Kasumi-1 (cell line): ENCODE measurements around the gene CARMIL3.
"Not testable (repeated sequence)": the region's sequence is repeated elsewhere in the genome, so short reads cannot be mapped to it uniquely, and the experiment has no call there.

ENCODE experiments used
- DNase-seq, 2 experiments: peaks; one replicate each; lab custom pipeline; 2025; lab: John Stamatoyannopoulos, UW

CARMIL3 gene

DNA sequence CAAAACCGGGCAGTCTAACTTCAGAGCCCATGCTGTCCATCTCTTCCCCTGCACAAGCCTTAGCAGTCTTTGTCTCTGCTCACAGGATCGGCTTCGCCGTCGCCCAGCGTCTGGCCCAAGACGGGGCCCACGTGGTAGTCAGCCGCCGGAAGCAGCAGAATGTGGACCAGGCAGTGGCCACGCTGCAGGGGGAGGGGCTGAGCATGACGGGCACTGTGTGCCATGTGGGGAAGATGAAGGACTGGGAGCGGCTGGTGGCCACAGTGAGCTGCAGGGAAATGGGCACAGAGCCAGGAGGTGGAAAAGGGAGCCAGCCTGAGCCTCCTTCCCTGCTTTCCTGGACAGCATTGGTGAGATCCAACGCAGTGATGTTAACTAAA is 14.2 kb upstream of the CARMIL3 start:
- no peak for DNase-seq

DNA sequence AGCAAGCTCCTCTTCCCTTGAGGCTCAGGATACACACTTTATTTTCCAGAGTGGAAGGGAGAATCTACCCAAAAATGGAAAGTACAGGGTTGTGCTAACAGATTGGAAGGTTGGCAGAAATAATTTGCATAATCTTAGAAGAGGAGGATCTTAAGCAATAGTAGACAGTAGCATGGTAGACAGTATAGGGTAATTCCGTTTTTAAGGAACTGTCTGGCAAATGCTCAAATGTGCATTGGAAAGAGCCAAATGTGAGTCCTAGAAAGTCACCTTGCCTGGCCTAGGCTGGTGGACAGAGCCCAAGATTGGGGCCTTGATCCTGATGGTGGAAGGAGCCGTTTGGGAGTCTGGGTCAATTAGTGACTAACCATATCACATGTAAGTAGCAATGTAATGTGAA is 13.1 kb upstream of the CARMIL3 start:
- no peak for DNase-seq

DNA sequence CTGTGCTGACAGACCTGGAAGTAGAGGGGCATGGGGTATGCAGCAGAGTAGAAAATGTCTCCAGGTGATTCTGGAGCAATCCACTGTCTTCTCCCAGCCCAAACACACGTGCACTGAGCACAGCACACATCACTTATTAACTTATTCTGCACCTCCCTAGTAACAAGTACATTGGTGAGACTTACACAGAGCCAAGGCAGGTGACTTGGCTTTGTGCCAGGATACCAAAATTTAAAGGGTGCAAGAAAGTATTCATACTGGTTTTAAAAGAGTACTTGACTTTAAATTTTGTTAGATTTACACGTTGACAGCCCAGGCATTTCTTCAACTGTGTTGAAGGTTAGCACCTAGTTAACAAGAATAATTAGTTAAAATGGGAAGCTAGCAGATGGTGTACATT is 11.1 kb upstream of the CARMIL3 start:
- no peak for DNase-seq

DNA sequence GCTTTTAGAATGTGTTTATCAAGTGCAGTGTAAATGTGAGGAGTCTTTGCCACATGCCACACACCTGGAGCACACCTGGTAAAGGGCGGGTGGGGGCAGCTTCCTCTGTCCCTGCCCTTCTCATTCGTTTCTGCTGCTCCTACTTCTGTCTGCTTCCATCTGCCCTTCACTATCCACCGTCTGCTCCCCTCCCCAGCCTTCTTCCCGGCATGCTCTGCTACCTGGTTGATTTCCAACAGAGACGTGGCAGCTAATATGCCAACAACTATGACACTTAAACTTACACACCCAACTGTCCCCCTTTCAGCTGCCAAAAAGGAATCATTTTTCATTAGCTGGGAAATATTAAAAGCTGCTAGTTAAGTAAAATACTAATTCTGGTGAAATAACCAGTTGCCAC is 9.1 kb upstream of the CARMIL3 start:
- no peak for DNase-seq

DNA sequence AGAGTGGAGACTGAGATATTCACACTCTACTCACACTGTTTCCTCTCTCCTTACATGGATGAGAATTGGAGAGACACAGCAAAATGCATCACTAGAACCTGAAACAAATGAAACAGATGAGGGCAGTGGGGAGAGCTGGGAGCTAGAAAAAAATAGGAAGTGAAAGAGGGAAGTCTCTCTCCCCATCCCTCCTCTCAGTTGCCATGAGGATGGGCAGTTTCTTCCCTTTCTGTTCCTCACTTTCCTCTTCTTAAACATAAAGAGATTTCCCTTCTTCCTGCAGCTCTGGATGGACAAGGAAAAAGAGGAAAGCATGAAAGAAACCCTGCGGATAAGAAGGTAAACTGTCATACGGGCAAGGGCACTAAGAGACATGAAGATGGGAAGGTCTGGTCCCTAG is 2.8 kb upstream of the CARMIL3 start:
- DNase-seq = peak; percentile 14 to 34

DNA sequence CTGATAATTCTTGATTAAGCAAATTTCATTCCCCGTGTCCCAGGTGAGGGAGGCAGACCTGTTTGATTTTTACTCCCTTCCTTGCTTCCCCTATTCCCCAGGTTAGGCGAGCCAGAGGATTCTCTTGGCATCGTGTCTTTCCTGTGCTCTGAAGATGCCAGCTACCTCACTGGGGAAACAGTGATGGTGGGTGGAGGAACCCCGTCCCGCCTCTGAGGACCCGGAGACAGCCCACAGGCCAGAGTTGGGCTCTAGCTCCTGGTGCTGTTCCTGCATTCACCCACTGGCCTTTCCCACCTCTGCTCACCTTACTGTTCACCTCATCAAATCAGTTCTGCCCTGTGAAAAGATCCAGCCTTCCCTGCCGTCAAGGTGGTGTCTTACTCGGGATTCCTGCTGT is 1.1 kb upstream of the CARMIL3 start:
- DNase-seq = not testable (repeated sequence)

DNA sequence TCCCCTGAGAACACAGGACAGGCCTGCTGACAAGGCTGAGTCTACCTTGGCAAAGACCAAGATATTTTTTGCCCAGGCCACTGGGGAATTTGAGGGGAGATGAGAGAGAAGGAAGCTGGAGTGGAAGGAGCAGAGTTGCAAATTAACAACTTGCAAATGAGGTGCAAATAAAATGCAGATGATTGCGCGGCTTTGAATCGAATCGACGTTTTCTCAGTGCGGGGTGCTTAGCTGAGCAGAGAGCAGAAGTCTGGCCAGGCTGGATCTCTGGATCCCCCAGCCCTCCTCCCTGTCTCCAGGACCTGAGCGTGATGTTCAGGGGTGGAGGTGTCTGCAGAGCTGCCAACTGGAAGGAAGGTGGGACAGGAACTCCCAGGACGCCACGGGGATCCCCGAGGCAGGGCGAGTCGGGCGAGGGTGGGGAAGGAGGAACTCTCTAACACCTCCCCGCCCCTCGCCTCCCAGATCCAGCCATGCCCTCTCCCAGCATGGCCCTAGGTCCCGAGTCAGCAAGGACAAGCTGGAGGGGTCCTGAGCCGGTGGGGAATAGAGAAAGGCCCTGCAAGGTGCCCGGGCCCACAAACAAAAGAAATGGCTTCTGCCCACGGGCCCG is 527 bp upstream of the CARMIL3 start:
- no peak for DNase-seq

DNA sequence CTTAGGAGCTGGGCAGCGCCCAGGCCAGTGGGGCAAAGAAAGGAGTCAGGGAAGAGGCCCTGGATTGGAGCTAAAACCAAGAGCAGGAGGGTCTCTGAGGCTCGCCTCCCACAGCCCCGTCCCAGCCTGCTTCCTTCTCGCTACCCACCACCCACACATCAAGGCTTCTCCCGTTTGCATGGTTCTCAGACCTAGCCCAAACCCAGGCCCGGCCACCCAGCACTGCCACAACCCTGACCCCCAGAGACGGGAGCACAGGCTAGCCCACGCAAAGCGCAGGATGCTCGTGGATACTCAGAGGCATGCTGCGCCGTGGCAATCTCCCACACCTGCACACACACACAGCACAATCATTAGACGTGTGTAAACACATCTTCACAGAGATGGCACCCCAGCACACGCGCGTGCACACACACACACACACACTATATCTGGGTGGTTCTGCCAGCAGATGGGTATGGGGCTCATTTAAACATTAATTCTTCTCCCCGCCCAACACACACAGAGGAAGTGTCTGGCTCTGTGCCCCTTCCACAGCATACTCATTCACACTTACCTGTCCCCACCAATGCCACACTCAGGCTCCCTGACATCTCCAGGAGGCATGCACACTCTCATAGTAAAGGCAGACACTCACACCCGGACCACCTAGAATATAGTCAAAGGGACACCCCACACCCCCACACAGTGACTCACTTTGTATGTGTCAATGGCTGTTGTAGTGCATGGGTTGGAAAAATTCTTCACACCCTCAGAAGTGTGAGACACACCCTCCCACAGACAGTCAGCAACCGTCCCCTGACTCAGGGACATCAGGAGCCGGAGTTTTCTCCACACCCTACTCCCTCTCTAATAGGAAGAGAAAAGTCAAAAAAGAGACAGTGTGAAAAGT is 1.1 kb downstream of the CARMIL3 start:
- DNase-seq = no peak

DNA sequence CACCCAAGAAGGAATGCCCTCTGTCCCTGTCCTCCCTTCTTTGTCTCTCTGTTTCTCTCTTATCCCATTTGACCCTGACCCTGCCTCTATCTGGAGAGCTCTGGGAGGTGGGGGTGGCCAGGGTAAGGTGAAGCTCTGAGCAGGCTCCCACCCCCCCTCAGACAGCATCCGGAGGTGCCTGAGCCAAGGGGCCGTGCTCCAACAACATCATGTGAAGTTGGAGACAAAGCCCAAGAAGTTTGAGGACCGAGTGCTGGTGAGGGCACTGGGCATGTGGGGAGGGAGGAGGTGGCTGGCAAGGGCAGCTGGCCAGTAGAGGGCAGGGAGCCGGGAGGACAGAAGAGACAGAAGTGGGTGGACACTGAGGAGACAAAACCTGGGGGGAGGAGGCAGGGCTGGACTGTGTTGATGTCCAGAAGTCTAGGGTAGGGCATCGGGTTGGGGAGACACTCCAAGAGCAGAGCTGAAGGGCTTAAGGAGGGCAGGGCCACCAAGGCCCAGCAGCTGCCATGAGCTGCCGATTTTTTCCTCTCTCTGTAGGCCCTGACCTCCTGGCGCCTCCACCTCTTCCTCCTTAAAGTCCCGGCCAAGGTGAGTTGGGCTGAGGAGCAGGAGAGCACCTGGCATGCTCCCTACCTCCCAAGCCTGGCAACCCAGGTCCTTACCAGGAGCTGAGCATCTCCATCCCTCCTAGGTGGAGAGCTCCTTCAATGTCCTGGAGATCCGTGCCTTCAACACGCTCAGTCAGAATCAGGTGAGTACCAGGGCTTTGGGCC is 1.9 kb downstream of the CARMIL3 start:
- DNase-seq = no peak

DNA sequence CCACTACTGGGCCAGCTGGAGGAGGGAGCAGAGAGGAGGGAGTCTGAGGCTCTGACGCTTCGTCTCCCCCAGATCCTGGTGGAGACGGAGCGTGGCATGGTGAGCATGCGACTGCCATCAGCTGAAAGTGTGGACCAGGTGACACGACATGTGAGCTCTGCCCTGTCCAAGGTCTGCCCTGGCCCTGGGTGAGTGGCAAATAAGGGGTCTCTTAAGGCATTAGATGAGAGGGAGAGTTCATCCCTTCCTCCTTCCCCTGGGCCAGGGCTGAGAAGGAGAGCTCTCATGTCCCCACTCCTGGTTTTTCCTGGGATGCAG is 2.5 kb downstream of the CARMIL3 start:
- DNase-seq = no peak

DNA sequence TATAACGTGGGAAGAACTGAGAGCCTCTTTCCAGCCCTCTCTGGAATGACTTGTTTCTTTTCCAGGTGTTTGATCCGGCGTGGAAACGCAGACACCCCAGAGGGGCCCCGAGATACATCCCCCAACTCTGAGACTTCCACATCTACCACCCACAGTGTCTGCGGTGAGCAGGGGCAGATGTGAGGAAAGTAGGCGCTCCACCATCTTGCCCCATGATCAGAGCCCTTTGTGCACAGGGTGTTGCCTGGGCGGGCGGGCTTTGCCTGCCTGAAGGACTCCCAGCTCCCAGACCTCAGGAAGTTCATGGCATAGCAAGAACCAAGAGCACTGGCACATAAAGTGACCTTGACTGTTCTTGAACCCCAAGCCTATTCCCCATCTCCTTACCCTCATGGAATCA is 2.8 kb downstream of the CARMIL3 start:
- no peak for DNase-seq

DNA sequence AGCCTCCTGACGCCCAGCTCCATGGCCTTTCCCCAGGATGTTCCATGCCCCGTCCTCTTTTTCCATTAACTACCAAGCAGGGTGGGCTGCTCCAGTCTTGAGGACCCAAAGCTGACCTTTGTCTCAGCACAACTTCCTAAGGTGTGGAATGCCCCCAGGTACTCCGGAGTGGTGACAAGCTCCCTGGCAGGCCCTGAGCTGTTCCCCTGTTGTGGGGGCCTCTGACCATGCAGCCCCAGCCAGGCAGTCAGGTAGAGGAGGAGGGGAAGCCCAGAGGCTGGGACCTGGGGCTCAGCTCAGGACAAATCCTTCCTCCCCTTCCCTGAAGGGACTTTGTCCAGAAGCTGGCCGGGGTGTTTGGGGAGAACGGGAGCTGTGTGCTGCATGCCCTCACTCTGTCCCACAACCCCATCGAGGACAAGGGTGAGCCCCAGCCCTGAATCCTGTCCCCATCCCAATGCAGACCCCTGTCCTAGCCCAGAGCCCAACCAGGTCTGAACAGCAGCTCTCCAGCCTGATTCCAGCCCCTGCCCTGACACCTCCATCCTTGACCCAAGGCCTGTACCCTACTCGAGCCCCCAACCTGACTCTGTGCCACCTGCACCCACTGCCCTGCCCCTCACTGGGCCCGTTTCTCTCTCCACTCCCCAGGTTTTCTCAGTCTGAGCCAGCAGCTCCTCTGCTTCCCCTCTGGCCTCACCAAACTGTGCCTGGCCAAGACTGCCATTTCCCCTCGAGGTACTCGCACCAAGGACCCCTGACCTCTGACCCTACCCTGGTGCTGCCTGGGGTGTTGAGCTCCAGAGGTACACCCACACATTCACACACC is 4.4 kb downstream of the CARMIL3 start:
- no peak for DNase-seq

DNA sequence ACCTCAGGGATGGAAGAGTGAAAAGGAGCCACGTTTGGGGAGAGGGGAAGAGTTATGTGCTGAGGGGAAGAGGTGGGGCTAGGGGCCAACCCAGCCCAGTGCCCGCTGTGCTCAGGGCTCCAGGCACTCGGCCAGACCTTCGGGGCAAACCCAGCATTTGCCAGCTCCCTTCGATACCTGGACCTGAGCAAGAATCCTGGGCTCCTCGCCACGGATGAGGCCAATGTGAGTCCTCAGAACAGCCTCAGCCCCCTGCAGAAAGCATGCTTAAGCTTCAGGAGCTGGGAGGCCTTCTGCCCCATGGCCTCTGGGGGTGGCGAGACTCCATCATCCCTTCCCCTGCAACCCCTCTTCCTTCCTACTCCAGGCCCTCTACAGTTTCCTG is 5.0 kb downstream of the CARMIL3 start:
- no peak for DNase-seq

DNA sequence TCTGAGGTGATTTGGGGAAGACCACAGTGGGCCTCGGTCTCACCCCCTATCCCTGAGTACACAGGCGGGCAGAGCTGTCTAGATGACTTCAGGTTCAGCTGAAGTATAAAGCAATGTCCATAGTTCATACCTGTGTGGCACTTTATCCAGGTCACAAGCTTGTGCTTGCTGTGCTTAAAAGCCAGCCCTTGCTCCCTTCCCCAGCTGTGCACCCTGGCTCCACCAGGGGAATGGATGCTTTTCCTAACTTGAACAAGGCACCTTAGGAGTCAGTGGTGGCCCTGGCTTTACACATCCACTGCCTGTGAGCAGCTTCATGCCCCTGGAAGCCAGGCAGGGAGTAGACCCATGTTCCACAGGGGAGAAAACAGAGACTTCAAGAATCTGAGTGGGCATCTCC is 5.5 kb downstream of the CARMIL3 start:
- DNase-seq = no peak

DNA sequence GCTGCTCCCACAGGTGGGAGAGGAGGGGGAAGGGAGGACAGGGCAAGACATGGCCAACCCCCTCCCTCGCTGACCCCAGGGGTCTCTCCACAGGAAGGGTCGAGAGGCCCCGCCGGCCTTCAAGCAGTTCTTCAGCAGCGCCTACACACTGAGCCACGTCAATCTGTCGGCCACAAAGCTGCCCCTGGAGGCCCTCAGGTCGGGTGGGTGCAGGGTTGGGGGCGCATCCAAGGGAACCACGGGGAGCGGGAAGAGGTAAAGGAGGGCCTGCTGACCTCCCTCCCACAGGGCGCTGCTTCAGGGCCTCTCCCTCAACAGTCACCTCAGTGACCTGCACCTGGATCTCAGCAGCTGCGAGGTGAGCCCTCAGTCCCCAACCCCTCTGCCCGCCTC is 6.1 kb downstream of the CARMIL3 start:
- no peak for DNase-seq

DNA sequence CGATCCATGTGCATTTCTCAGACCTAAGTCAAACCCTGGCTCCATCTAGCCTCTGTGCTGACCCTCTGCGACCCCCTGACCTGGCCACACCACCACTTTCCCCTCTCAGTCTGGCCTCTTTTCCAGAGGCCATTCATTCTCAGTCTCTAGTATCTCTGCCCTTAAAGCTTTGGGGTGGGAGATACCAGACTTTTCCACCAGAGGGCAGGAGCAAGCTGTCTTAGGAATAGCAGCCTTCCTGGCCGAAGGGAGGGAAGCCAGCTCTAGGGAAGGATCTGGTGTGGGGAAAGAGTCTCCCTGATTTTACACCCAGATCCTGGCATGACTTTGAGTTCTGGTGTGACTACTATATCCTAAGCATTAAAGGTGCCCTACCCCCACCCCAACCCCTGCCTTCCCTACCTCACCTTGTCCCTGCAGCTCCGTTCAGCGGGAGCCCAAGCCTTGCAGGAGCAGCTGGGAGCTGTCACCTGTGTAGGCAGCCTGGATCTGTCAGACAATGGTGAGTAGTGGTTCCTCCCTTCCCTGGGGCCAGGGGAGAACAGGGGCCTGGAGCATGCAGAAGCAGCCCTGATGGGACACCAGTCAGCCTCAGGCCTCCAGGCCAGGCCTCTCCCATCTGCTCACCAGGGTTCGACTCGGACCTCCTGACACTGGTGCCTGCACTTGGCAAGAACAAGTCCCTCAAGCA is 6.6 kb downstream of the CARMIL3 start:
- DNase-seq = peak; percentile 77 to 82

DNA sequence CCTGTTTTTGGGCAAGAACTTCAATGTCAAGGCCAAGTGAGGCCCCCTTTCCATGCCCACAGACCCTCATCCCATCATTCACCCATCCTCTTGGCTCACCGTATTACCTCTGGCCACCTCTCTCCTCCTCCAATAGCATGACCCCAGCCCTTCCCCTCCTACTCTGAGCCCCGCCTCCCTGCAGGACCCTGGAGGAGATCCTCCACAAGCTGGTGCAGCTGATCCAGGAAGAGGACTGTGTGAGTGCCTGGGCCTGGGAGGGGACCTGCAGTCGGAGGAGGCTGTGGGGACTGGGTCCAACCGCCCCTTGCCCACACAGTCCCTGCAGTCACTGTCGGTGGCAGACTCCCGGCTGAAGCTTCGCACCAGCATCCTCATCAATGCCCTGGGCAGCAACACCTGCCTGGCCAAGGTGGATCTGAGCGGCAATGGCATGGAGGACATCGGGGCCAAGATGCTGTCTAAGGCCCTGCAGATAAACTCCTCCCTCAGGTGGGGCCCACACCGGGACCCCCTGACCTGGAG is 7.2 kb downstream of the CARMIL3 start:
- no peak for DNase-seq

DNA sequence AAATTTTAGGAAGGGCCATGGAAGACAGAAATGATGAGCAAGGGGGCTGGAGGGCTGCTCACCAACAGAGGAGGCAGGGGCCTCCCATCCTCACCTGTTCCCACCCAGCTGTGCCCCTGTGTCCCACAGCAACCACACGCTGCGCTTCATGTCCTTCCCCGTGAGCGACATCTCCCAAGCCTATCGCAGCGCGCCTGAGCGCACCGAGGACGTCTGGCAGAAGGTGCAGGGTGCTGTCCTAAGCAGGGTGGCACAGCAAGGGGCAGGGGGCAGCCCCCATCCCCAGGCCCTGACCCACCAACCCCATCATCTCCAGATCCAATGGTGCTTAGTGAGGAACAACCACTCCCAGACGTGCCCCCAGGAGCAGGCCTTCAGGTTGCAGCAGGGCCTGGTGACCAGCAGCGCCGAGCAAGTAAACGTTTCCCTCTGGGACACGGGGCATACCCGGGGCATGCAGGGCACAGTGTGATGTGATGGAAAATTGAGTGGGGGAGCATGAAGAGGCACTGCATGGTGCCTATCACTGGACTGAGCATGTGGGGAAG is 8.1 kb downstream of the CARMIL3 start:
- DNase-seq = no peak

DNA sequence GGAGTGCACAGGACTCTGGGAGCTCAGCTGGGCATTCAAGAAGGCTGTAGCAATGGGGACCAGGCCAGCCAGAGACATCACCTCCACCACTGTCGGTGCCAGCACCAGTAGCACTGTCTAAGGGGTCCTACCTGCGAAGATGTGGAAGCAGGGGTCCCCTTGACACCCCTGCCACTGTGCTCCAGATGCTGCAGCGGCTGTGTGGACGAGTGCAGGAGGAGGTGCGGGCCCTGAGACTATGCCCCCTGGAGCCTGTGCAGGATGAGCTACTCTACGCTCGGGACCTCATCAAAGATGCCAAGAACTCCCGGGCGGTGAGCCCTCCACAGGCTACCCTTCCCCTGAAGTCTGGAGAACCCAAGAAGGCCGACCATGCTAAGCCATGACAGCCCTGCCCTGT is 8.6 kb downstream of the CARMIL3 start:
- no peak for DNase-seq

DNA sequence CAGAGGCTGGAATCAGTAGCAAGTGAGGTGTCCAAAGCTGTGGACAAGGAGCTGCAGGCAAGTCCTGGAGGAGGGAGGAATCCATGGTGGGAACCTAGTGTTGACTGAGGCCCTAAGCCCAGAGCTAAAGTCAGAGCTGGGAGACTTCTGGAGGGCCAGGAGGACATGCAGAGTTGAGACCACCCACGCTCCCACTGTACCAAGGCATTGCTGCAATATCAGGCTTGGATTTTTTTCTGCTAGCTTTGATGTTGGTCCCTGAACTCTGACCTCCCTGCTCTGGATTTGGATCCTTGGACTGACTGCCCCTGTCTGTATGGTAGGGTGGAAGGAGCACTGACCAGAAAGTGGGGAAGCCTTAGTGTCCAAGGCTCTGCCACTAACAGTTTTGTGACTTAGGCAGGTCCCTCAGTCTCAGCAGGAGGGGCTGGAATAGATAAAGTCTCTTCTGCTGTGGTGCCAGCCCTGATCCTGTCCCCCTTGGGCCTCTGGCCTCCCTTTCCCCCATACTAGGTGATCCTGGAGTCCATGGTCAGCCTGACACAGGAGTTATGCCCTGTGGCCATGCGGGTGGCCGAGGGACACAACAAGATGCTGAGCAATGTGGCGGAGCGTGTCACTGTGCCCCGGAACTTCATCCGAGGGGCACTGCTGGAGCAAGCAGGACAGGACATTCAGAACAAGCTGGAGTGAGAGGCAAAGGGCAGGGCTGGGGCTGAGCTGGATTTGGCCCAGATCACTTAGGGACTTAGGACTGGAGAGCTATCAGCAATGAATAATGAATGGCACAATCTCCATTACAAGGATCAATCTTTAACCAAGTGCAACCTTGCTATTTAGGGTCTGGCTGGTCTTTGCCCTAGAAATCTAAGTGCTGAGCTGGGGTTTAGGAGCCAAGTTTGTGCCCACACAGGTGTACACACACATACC is 9.4 kb downstream of the CARMIL3 start:
- no peak for DNase-seq
